Liver (tissue), 9 donors: ENCODE results near the gene NKRF. TPM values are rescaled to one million over a fixed set of nuclear protein-coding genes. Genes with fewer than 3 reads are reported as not detected.
"Not testable (repeated sequence)": the region's sequence is repeated elsewhere in the genome, so short reads cannot be mapped to it uniquely, and the experiment has no call there.

Experiments used
- DNase-seq: peaks from one replicate; pipeline ENCODE4 v3.0.0-alpha.2; 2017; ENCODE audit warnings: low spot score
- H3K27ac ChIP-seq, 2 donors: one replicate each; pipeline ENCODE4 v1.7.0; 2013; ENCODE audit warnings: inconsistent platforms in 2 of 2, low read length in 2 of 2, control low read depth in 1 of 2, low read depth in 1 of 2, mild to moderate bottlenecking in 1 of 2
- H3K27me3 ChIP-seq, 4 donors: one replicate each; pipeline versions ENCODE4 v1.6.1 to v1.7.0; 2013; ENCODE audit warnings: low read length in 3 of 4, inconsistent platforms in 1 of 4, mild to moderate bottlenecking in 1 of 4, moderate library complexity in 1 of 4; ENCODE audit not compliant: control insufficient read depth in 4 of 4, insufficient read depth in 4 of 4
- H3K36me3 ChIP-seq, 4 donors: one replicate each; pipeline versions ENCODE4 v1.6.1 to v1.7.0; 2013; ENCODE audit warnings: low read length in 3 of 4, mild to moderate bottlenecking in 3 of 4, low read depth in 1 of 4, moderate library complexity in 1 of 4; ENCODE audit not compliant: control insufficient read depth in 4 of 4, insufficient read depth in 3 of 4
- H3K4me1 ChIP-seq, 4 donors: one replicate each; pipeline versions ENCODE4 v1.6.1 to v1.7.0; 2013; ENCODE audit warnings: low read length in 3 of 4, mild to moderate bottlenecking in 3 of 4, moderate library complexity in 1 of 4; ENCODE audit not compliant: control insufficient read depth in 4 of 4, insufficient read depth in 4 of 4
- H3K4me3 ChIP-seq, 3 donors: one replicate each; pipeline versions ENCODE4 v1.6.1 to v1.7.0; 2013; ENCODE audit warnings: low read length in 3 of 3, control low read depth in 1 of 3, low read depth in 1 of 3, mild to moderate bottlenecking in 1 of 3
- H3K9ac ChIP-seq, 2 donors: one replicate each; pipeline ENCODE4 v1.7.0; 2013; ENCODE audit warnings: low read length in 2 of 2, mild to moderate bottlenecking in 2 of 2, moderate library complexity in 2 of 2, control low read depth in 1 of 2, low read depth in 1 of 2
- H3K9me3 ChIP-seq, 4 donors: one replicate each; pipeline versions ENCODE4 v1.6.1 to v1.7.0; 2013; ENCODE audit warnings: low read length in 3 of 4; ENCODE audit not compliant: control insufficient read depth in 4 of 4
- ATF3 ChIP-seq: IDR thresholded peaks from 2 replicates; pipeline ENCODE4 v1.6.1; 2016; ENCODE audit warnings: antibody characterized with exemption
- CTCF ChIP-seq: fragments of 150-350 bp; IDR thresholded peaks from 2 replicates; pipeline ENCODE4 v1.5.1; 2017; ENCODE audit warnings: improper control_type of control experiment, low read depth, low read length; ENCODE audit not compliant: missing input control
- EGR1 ChIP-seq, 2 donors: IDR thresholded peaks; 2 replicates each; pipeline ENCODE4 v1.6.1; 2016 to 2018; ENCODE audit warnings: antibody characterized with exemption in 2 of 2, low read depth in 2 of 2
- FOXA2 ChIP-seq: IDR thresholded peaks from 2 replicates; pipeline ENCODE4 v1.6.1; 2016; ENCODE audit warnings: antibody characterized with exemption
- GABPA ChIP-seq, 2 donors: IDR thresholded peaks in 1 of 2; conservative IDR thresholded peaks in 1 of 2; 2 replicates each; pipeline ENCODE4 v1.6.1; 2016; ENCODE audit warnings: antibody characterized with exemption in 2 of 2, mild to moderate bottlenecking in 1 of 2, moderate library complexity in 1 of 2
- HNF4A ChIP-seq, 2 donors: conservative IDR thresholded peaks; 2 replicates each; pipeline ENCODE4 v1.6.1; 2016; ENCODE audit warnings: antibody characterized with exemption in 2 of 2, mild to moderate bottlenecking in 2 of 2
- HNF4G ChIP-seq: IDR thresholded peaks from 2 replicates; pipeline ENCODE4 v1.6.1; 2016; ENCODE audit warnings: antibody characterized with exemption
- NR2F2 ChIP-seq: IDR thresholded peaks from 2 replicates; pipeline ENCODE4 v1.6.1; 2016; ENCODE audit warnings: antibody characterized with exemption
- RXRA ChIP-seq, 2 donors: IDR thresholded peaks; 2 replicates each; pipeline ENCODE4 v1.6.1; 2017 to 2018; ENCODE audit warnings: antibody characterized with exemption in 2 of 2, mild to moderate bottlenecking in 1 of 2
- SP1 ChIP-seq: IDR thresholded peaks from 2 replicates; pipeline ENCODE4 v1.6.1; 2018; ENCODE audit warnings: antibody characterized with exemption, mild to moderate bottlenecking
- YY1 ChIP-seq: IDR thresholded peaks from 2 replicates; pipeline ENCODE4 v1.6.1; 2016; ENCODE audit warnings: antibody characterized with exemption, mild to moderate bottlenecking
- ZBTB33 ChIP-seq: IDR thresholded peaks from 2 replicates; pipeline ENCODE4 v1.6.1; 2016; ENCODE audit warnings: antibody characterized with exemption
- WGBS: extraction: QIAGEN DNeasy Blood & Tissue Kit; methylation state at CpG from one replicate; pipeline ENCODE4 v1.1.7; 2013; 5-methylcytosine and 5-hydroxymethylcytosine counted together
- polyA plus RNA-seq, 2 donors: library from polyadenylated mRNA; stranded (reverse) in 1 of 2; unstranded in 1 of 2; fragments of 200-250 nt in 1 of 2; fragments of >200 nt in 1 of 2; fragmentation: Nextera tagmentation in 1 of 2; extraction: Ambion mirVana in 1 of 2; gene quantifications; one replicate each; pipeline versions ENCODE4 v1.2.1 to v1.2.3, GENCODE V29; 2013 to 2015
- total RNA-seq, 2 donors: library from RNA; depleted of rRNA; stranded (reverse); fragments of >200 nt; gene quantifications; one replicate each; pipeline ENCODE4 v1.2.3, GENCODE V29; 2014
- donor health status: healthy.
- donor health status: healthy.
- donor health status: healthy.
- donor health status: healthy.
- donor health status: healthy.

NKRF gene
- total and polyA plus RNA-seq, 4 donors = 1.3 to 3.4 (median 3.0) TPM

GRCh38 chrX:119640731-119641170 lies 34.5 kb upstream of the NKRF start:
- DNase-seq = no peak
- Histone ChIP-seq H3K4me1 (no peaks in the 10 kb centered on the region), H3K9ac (no peak overlapping the region), H3K9me3 (no peaks in the 10 kb centered on the region), H3K36me3 (peaks cover 0 to 12% (median 1%) of the 10 kb centered on the region in 4 donors), H3K4me3 (no peak overlapping the region), H3K27ac (no peak overlapping the region), H3K27me3 (no peaks in the 10 kb centered on the region)
- WGBS = 88% methylated on average over 5 of the region's 5 CpGs
- TF ChIP-seq ATF3 (no peak), GABPA (IDR thresholded peaks at IDR 0.05 in 1 of 2, conservative IDR thresholded peaks at IDR 0.05 in 1 of 2) (no peak), FOXA2 (no peak), RXRA (IDR thresholded peaks at IDR 0.05) (no peak), YY1 (no peak), HNF4A (conservative IDR thresholded peaks at IDR 0.05) (no peak), SP1 (no peak)

GRCh38 chrX:119638725-119639471 lies 32.7 kb upstream of the NKRF start:
- no peaks in the 10 kb centered on the region for H3K27me3 ChIP-seq

GRCh38 chrX:119637421-119637820 lies 31.2 kb upstream of the NKRF start:
- not testable (repeated sequence) for DNase-seq, H3K4me3 ChIP-seq, H3K9me3 ChIP-seq, H3K27ac ChIP-seq, H3K27me3 ChIP-seq, H3K4me1 ChIP-seq, H3K9ac ChIP-seq
- WGBS = 95% methylated on average over 1 of the region's 1 CpG
- H3K36me3 ChIP-seq = peaks cover 1 to 19% (median 3%) of the 10 kb centered on the region in 4 donors

More at GRCh38 chrX:119638725-119639471, 32.7 kb upstream of the NKRF start:
- no peaks in the 10 kb centered on the region for H3K4me1 ChIP-seq
- H3K36me3 ChIP-seq = peaks cover 0 to 12% (median 2%) of the 10 kb centered on the region in 4 donors
- no peak for DNase-seq
- no peak overlapping the region for H3K9ac ChIP-seq
- 85% methylated on average over 10 of the region's 10 CpGs for WGBS
- no peak for TF ChIP-seq NR2F2
- no peak for TF ChIP-seq CTCF
- TF ChIP-seq GABPA (IDR thresholded peaks at IDR 0.05 in 1 of 2, conservative IDR thresholded peaks at IDR 0.05 in 1 of 2) = no peak
- TF ChIP-seq ATF3 = no peak
- no peak for TF ChIP-seq HNF4A (conservative IDR thresholded peaks at IDR 0.05)
- no peak for TF ChIP-seq EGR1 (IDR thresholded peaks at IDR 0.05; ENCODE audit: low read depth in 2 of 2)
- TF ChIP-seq ZBTB33 = no peak
- no peak for TF ChIP-seq HNF4G
- no peak for TF ChIP-seq SP1
- no peak for TF ChIP-seq YY1
- H3K27ac ChIP-seq = no peak overlapping the region
- H3K9me3 ChIP-seq = no peaks in the 10 kb centered on the region
- H3K4me3 ChIP-seq = no peak overlapping the region
